Gastrocnemius medialis (tissue), 4 donors: Measurements from ENCODE around the gene CACNB1.

Experiments
- POLR2A ChIP-seq, 2 donors: fragments of 450-650 bp; IDR thresholded peaks; one replicate each; pipeline ENCODE4 v1.6.1; 2017; ENCODE audit warnings: antibody characterized with exemption in 2 of 2, mild to moderate bottlenecking in 2 of 2, moderate library complexity in 2 of 2
- TF ChIP-seq, protein P1 (sequence below), 5 experiments: fragments of 450-650 bp in 3 of 5; fragments of 200-600 bp in 2 of 5; sonication (generic) in 2 of 5; IDR thresholded peaks in 4 of 5; conservative IDR thresholded peaks in 1 of 5; 1 replicate in 4 of 5; 2 replicates in 1 of 5; pipeline ENCODE4 v1.5.1; 2016 to 2019; ENCODE audit warnings: antibody characterized with exemption in 5 of 5, mild to moderate bottlenecking in 3 of 5, moderate library complexity in 3 of 5

DNA sequence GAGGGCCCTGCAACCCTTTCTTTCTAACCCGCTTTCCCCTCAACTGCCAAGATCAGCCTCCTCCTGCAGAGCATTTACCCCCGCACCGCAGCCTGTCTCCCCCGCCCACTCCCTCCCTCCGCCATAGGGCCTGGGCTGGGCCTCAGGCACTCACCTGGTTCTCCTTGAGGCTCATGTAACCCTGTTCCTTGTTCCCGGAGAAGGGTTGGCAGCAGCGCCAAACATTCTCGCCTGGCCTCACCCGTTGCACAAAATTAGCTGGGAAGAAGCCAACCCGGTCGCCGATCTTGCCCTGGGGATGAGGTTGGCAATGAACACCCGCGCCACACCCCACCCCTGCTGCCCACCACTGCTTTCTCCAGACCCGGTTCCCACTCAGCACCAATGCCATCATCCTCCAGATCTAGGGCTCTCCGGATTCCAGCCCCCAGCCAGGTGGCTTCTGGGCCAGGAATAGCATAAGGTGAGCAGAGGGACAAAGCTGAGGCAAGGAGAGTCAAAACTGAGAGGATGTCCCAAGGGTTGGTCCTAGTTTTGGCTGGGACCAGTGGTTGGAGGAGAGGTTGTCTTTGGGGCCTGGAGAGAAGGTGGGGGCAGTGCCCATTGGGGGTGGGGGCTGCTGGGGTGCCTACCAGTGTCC is 15.5 kb upstream of the CACNB1 start:
- TF ChIP-seq, protein P1, sequence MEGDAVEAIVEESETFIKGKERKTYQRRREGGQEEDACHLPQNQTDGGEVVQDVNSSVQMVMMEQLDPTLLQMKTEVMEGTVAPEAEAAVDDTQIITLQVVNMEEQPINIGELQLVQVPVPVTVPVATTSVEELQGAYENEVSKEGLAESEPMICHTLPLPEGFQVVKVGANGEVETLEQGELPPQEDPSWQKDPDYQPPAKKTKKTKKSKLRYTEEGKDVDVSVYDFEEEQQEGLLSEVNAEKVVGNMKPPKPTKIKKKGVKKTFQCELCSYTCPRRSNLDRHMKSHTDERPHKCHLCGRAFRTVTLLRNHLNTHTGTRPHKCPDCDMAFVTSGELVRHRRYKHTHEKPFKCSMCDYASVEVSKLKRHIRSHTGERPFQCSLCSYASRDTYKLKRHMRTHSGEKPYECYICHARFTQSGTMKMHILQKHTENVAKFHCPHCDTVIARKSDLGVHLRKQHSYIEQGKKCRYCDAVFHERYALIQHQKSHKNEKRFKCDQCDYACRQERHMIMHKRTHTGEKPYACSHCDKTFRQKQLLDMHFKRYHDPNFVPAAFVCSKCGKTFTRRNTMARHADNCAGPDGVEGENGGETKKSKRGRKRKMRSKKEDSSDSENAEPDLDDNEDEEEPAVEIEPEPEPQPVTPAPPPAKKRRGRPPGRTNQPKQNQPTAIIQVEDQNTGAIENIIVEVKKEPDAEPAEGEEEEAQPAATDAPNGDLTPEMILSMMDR (IDR thresholded peaks at IDR 0.05 in 4 of 5, conservative IDR thresholded peaks at IDR 0.05 in 1 of 5), result no peak
- no peak for TF ChIP-seq POLR2A (IDR thresholded peaks at IDR 0.05)
